Embryonic facial prominence (tissue), 1 donor: ENCODE measurements around the gene PRKAR2B.
"Not testable (repeated sequence)": the region's sequence is repeated elsewhere in the genome, so short reads cannot be mapped to it uniquely, and the experiment has no call there.

Source experiments
- DNase-seq: peaks from one replicate; pipeline ENCODE4 v3.0.0-alpha.2; 2016; ENCODE audit errors: extremely low spot score

The PRKAR2B gene

GRCh38 chr7:107027208-107027607 lies 17.3 kb upstream of the PRKAR2B start:
- no peak for DNase-seq

GRCh38 chr7:107029061-107029763 lies 15.3 kb upstream of the PRKAR2B start:
- DNase-seq: no peak

GRCh38 chr7:107029764-107030286 lies 14.7 kb upstream of the PRKAR2B start:
- no peak for DNase-seq

DNA sequence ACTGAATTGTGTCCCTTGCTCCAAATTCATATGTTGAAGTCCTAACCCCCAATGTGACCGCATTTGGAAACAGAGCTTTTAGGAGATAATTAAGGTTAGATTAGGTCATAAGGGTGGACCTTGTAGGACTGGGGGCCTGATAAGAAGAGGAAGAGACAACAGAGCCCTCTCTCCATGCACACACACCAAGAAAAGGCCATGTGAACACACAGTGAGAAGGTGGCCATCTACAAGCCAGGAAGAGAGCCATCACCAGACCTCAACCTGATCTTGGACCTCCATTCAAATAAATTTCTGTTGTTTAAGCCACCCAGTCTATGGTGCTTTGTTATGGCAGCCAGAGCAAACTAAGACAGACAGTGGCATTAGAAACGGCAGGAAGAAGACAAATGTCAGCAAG lies 12.5 kb upstream of the PRKAR2B start:
- DNase-seq: no peak

DNA sequence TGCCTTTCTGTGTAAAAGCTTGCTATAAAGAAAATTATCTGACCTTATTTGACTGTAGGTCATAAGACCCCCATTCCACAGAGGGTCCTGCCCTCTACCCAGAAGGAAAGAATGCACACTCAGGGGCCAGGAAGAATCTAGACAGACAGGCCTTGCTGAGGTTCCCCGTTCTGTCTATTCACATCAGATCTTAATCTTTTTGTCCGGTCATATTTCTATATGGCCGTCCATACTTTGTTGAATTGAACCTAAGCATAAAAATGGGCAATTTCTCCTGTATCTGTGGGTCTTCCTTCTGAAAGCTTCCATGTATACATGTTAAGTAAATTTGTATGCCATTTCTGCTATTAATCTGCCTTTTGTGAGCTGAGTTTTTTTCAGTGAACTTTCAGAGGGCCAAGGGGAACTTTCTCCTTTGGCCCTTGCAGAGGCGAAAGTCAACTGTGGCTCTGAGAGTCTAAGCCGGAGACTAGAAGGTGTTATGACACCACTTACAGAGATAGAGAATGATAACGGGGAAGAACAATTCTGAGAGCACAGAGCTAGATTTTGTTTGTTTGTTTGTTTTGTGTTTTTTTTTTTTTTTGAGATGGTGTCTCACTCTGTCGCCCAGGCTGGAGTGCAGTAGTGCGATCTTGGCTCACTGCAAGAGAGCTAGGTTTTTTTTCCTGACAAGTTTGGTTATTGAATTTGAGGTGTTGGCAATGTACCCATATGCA lies 11.6 kb upstream of the PRKAR2B start:
- no peak for DNase-seq

DNA sequence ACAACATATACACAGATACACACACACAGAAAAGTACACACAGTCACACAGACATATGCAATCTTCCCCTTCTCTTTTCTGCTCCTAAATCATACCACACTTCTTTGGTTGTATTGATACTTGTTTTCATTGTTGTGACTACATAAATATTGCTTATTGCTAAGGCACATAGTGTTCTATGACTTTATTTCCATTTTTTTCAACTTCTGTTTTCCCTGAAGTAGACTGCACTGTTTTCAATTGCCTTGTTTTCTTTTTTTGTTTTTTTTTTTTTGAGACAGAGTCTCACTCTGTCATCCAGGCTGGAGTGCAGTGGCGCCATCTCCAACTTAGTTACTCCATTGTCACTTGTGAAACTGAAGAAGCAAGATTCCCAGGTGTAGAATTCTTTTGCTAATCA lies 10.0 kb upstream of the PRKAR2B start:
- no peak for DNase-seq

DNA sequence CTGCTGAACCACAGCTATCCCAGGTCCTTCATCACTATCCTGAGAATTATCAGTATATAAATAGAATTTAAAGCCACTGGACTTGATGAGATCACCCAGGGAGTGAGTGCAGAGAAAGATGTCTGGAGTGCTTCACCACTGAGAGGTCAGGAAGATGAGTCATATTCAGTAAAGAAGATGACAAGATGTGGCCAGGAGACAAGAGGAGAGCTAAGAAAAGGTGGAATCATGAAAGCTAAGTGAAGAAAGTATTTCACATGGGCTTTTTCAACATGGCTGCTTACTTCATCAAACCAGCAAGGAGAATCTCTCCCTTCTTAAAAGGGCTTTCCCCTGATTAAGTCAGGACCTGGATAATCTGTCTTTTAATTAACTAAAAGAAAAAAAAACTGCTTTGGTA lies 9.1 kb upstream of the PRKAR2B start:
- DNase-seq: no peak

DNA sequence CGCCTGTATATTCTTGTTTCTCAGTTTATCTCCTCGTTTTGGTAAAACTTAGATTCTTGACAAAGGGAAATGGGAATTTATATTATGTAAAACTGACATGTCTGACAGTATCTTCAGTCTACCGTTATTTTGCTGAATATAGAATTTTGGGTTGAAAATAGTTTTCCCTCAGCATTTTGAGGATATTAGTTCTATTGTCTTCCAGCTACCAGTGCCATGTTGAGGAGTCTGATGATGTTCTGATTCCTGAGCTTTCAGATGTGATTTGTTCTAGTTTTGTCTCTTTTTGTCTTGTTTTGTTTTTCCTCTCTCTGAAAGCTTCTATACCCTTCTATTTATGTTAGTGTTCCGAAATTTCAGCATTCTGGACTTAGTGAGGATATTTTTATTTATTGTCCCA lies 8.0 kb upstream of the PRKAR2B start:
- no peak for DNase-seq

GRCh38 chr7:107037717-107038603 lies 6.5 kb upstream of the PRKAR2B start:
- no peak for DNase-seq

- DNase-seq: no peak
Measured at GRCh38 chr7:107039199-107039900, 5.2 kb upstream of the PRKAR2B start.

- no peak for DNase-seq
Measured at GRCh38 chr7:107041097-107041496, 3.4 kb upstream of the PRKAR2B start.

GRCh38 chr7:107041764-107042163 lies 2.7 kb upstream of the PRKAR2B start:
- not testable (repeated sequence) for DNase-seq

DNA sequence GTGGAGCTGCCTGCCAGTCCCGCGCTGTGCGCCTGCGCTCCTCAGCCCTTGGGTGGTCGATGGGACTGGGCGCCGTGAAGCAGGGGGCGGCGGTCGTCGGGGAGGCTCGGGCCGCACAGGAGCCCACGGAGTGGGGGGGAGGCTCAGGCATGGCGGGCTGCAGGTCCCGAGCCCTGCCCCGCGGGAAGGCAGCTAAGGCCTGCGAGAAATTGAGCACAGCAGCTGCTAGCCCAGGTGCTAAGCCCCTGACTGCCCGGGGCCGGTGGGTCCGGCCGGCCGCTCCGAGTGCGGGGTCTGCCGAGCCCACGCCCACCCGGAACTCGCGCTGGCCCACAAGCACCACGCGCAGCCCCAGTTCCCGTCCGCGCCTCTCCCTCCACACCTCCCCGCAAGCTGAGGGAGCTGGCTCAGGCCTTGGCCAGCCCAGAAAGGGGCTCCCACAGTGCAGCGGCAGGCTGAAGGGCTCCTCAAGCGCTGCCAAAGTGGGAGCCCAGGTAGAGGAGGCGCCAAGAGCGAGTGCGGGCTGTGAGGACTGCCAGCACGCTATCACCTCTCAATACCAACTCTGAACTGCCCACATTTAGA lies 2.1 kb upstream of the PRKAR2B start:
- DNase-seq: not testable (repeated sequence)

GRCh38 chr7:107043491-107043890 lies 1.0 kb upstream of the PRKAR2B start:
- DNase-seq: no peak

DNA sequence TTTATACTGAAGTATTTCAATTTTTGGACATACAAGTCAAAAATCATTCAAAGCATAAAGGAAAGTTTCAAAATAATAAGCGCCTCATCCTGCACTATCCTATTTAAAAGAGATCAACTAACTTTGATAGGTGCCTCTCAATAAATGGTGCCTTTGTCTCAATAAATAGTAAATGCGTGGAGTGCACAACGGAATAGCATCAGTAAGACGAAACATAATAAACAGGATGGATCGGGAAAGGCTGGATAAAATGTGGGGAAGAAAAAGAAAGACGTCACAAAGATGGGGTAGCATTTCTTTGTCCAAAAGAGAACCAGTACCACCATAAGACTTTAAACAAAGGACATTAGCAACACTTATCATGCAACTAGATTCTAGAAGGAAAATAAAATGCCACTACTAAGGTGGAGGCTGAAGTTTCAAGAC lies 571 bp upstream of the PRKAR2B start:
- DNase-seq: no peak

GRCh38 chr7:107045195-107045960 lies 873 bp downstream of the PRKAR2B start:
- DNase-seq: no peak

DNA sequence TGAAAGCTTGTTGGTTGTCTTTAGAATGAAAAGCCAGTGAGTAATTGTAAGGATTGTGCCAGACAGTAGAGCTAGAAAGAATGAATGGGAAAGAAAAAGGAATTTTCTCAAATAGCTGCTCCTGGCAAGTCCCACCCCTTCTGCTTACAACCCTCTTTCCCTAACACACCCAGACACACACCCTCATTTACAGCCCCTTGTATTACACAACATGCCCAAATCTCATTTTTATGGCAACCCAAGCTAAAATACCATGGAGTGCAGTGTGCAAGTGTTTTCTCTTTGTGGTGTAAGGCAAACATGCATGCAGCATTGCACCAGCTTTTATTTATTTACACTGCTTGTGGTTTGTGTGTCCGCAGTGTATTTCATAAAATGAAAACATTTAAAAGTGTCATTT lies 1.5 kb downstream of the PRKAR2B start:
- DNase-seq: no peak

DNA sequence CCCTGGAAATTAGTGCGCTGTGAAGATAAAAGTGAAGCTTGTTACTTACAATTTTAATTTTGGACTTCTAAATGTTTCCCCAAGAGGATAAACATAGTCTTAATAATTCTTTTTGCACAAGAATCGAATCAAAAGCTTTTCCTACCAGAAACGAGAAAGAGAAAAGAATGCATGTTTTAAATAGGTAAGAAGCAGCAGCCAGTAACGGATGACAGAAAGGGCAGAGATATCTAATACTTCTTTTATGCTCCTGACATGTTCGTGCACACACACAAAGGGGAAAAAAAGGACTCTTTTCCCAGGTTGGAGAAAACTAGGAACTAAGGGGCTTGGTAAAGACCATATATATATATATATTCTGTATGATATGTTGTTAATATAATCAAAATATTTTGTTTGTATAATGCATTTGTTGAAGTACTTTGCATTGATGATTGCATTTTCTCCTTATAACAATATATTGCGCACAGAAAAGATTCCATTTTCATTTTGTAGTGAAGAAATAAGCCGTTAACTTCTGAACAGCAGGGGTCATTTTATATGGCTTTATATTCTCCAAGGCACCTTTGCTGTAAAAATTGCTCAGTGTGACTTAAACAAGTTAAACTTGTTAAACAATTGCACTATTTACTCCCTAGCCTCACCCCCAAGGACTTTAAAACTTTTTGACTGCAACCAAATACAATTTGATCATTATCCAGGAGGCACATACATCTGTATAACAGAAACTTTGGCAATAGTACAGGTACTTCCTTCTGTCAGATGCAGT lies 2.2 kb downstream of the PRKAR2B start:
- DNase-seq: no peak

DNA sequence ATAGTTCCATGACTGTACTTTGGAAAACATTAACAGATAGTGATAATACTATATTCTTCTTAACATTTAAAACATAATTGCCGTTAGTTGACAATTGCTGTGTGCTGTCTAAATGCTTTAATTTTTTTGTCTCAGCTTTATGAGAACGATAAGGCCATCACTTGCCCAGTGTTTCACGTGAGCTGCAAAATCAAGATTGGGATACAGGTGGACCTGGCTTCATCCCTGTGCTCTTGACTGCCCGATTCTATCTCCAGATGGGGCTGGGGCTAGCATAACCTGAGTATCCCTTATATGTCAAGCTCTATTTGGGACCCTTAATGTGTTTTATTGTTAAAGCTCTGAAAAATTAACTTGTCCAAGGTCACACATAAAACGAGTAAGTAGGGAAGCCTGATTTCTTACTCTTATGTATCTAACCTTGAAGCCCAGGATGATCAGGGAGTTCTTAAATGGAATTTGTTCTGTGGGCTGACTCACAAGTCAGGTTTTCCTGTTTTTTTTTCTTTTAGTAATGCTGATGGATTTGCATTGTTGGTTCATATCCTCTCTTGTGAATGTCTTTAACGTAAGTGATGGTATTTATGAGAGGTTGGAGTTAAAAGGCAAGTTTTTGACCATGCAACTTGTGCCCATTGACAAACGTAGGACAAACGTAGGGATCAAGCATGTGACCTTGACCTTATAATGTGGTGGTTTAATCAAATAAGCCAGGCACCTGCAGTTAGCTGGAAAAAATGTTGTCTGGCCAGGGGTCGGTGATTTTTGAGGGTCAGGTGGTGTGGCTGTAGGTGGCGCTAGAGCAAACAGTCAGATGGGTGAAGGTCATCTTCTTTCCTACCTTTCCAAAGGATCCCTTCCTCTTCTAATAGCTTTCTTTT lies 3.6 kb downstream of the PRKAR2B start:
- DNase-seq: no peak
